ENCODE data around the gene TUSC7.

GRCh38 chr3:116661196-116661595 lies 48.4 kb upstream of the TUSC7 start:
- TF ChIP-seq POLR2A (IDR thresholded peaks at IDR 0.05) (no peak), EP300 (IDR thresholded peaks at IDR 0.05) (no peak)
